Stimulated activated CD4-positive, alpha-beta T cell treated with anti-CD3 and anti-CD28 coated beads, TNF-alpha, amount 100 ng/mL, for 4 hours (primary cell): ENCODE measurements around the gene ADARB2.

Experiments used
- DNase-seq, 3 experiments: peaks; one replicate each; pipeline ENCODE4 v3.0.0-alpha.2; 2020; ENCODE audit warnings: low read depth in 3 of 3

The ADARB2 gene

DNA sequence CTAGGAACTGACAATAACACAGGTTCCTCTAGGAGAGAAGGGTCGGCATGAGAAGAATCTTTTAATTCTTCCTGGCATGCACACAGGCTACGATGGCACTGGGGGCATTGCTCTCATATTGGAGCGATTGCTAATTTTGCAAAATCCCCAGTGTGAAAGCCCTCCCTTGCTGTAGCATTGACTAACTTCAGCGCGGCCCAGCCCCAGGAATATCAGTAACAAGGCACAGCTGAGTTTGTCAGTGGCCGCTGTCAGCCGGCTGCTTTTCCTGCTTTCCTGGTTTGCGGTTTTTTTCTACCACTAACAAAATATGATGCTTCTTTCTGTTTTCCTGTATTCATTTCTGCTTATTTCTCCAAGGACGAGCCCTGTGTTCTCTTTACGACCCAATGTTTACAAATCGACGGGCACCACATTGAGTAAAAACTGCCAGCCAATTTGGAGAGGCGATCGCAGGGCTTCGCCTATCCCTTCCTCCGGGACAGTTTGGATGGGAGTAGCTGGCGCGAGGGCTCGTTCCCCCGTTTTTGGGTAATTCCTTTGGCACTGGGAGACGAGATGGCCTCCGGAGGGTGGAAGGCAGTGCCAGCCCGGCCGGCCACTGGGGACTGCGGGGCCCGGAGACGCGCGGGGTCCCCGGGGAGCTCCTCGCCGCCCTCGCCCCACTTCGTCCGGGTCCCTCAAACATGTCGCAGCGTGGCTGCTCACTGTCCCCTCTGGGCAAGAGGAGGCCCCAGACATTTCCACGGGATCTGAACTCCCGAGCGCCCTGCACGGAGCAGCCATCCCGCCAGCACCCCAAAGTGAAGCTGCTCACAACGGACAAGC lies 967 bp downstream of the ADARB2 start:
- DNase-seq = no peak

DNA sequence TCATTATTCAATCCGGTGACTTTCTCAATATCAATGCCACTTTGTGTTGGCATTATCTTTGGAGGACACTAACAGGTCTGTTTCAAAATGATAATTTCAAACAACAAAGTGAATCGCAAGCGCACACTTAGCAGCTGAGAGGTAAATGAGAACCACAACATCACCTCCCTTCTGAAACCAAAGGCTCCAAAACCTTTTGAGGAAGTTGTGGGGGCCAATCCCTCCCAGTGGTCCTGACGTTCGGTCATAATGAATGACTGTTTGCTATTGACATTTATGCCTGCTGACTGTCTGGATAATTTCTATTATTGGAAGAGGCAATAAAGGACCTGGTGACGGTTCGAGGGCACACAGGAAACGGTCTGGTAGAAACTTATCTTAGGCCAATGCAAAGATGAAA lies 1.8 kb downstream of the ADARB2 start:
- no peak for DNase-seq

DNA sequence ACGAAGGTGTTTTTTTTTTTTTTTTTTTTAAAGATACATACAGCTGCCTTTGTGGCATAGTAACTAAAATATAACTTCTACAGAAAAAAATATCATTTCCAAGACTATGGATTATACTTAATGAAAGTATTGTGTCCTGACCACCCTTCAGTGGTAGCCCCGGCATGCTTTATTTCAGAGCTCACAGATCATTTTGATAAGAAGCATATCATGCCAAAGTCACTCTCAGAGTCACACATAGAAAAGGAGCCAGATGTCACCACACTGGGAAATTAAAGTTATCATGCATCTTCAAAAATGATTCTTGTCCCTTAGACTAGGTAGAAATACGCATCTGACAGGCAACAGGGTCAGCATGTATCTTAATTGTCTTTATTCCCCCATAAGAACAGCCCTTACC lies 3.0 kb downstream of the ADARB2 start:
- DNase-seq = no peak

DNA sequence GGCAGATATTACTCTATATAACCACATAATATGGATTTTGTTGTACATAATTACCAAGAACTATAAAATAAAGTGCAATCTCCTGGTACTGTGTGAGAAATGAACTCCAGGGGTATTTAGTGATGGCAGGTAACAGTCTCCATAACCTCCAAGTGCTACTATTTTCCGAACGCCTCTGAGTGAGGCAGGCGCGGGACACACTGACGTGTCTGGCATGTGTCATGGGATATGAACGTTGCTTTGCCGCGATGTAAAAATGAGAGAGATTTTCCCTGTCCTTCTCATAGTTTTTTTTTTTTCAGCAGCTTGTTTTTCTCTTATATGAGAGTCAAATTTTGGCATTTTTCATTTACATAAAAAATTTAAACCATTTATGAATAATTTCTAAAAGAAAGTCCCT lies 3.6 kb downstream of the ADARB2 start:
- DNase-seq = no peak

DNA sequence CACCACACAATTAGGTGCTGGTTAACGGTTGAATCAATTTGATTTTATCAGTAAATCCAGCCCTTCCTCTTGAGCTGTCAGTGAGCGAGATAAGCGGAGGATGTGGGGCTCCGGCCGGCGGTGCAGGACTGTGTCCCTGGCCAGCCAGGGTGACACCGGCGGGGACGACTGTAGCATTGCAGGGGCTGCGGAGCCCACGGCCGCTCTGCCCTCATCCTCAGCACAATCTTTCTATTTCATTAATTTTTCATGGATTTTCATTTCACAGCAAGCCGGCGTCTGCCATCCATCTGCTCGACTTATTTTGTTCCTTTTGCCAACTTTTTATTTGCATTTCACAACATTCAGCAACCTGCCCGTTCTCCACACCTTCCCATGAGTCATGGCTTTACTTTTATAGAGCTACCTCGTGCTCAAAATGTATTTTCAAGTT lies 4.7 kb downstream of the ADARB2 start:
- no peak for DNase-seq

DNA sequence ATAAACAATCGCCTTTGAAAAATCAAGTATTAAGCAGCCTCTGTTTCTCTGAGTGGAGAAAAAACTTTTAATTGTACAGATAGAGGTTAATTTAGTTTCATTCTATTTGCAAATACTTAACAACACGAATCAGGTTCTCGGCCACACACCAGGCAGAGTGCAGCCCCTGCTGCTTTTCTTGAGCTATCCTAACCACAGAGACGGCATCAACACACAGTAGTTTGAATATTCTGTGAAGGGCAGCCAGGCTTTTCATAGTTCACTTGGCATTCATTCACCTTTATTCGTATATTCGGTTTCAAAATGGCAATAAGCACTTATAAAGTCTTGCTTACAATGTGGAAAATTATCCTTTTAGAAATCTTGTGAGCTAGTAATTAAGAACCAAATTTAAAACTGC lies 5.7 kb downstream of the ADARB2 start:
- DNase-seq = no peak

DNA sequence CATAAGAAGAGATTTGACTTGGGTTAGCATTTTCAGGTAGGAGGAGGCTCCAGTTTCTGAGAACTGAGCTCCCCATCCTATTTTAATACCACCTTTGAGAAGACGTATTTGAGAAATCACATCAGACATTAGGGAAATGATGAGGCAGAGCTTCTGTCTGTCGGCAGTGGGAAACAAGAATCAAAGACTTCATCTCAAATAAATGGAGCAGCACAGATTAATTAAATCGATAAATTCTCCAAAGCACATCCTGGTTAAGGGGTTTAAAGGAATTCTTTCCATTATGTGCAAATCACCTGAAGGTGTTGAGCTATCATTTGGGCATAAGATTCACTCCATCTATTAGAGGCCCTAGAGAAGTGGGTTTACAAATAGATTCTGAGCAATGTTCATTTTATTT lies 7.6 kb downstream of the ADARB2 start:
- no peak for DNase-seq

DNA sequence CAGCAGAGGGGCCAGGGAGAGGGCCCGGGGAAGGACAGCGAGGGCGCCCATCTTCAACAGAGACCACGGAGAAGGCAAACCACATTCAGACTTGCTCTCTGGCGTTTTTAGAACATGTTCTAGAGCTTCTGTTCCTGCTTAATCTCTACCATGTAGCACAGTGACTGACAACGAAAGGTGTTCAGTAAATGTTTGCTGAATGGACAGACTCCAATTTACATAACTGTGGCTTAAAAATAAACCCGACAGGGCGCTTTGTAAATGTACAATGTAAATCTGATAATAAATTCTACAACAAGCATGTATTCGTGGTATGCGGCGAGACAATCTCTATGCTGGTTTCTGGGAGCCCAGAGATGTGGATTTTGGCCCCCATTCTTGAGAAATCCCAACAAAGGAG lies 10.5 kb downstream of the ADARB2 start:
- no peak for DNase-seq

DNA sequence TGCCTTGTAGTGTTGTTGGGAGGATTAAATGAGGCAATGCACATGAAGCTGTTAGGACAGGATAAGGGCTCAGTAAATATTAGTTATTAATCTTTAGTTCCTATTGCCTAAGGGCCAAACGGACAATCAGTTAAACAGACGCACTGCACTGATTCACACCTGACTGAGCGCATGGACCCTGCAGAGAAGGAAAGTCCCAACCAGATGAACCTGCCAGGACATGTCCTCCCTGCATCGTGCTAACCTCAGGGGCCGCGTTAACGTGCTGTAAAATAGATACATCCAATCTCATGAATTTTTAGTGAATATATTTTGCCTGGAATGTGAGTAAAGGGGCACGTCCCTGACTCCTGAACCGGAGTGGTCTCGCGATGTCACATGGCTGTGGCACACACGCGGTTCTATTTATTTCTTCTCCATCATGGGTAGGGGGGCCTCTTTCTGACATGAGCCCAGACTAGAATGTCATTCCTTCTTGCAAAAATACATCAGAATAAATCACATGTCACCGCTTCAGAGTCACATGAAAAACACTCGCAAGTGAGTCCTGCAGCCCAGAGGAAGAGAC lies 12.3 kb downstream of the ADARB2 start:
- DNase-seq = no peak

DNA sequence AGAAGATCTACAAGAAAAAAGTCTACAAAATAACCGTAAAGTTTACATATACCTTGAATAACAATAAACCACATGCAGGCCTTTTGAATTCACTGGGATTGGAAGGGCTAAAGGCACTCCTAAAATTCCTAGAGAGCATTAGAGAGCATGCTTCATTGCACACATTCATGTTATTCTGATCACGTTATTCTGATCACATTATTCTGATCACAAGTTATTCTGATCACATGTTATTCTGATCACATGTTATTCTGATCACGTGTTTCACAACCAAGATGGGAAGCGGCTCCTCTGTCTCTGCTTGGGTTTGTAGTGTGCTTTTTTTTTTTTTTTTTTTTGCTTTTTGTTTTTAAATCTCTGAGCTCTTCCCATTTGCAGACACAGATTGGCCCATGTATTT lies 20.5 kb downstream of the ADARB2 start:
- no peak for DNase-seq

DNA sequence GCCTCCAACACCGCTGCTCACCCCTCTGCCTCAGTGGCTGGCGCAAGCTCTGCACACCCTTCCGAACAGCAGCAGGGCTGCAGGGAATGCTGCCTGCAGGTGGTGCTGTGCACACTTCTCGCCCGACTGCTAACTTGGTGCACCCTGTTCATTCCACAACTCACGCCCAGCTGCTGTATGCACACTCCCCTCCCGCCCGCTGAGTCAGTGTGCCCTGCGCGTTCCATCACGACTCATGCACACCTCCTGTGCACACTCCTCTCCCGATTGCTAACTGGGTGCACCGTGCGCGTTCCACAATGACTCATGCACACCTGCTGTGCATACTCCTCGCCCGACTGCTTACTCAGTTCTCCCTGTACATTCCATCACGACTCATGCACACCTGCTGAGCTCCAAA lies 21.5 kb downstream of the ADARB2 start:
- DNase-seq = no peak

DNA sequence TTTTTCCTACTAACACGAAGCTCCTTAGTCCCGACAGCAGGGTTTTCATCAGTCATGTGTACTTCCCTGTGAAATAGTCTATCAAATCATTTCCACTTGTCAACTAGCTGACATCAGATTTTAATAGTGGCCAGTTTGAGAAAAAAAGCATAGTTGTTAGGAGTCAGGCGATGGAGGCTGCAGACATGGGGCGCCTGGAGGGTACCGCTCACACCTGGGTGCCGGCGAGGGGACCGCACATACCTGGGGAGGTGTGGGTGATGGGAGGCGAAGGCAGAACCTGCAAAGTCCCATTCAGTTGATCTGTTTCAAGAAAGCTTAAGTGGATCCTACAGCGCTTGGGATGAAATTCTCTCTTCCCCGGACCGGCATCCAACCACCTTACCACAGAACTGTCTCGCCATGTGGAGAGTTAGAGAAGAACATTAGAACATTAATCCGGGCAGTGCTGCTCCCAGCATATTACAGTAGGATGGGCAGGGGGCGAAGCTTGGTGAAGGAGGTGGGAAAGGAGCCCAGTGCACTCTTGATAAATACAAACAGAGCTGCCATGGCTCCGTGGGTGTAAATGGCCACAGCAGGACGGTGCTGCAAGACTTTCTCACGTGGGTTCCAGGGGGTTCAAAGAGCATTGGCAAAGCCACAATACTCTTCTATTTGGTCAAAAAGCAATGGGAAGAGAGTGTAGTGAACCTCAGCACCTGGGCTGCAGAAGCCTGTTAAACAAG lies 24.2 kb downstream of the ADARB2 start:
- no peak for DNase-seq

DNA sequence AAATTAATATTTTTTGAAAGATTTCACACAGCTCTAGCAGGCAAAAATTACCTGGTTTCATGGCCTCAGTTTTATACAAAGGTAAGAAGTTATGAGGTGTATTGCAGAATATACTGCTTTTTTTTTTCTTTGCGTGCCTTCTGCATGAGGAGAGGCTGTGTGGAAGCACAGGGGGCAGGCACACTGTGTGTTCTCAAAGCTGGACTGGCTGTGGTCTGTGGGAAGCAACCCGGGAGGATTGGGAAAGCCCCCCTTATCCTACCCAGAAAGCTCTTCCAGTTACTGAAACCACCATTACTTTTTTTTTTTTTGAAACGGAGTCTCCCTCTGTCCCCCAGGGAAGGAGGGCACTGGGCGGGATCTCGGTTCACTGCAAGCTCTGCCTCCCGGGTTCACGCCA lies 25.0 kb downstream of the ADARB2 start:
- no peak for DNase-seq

DNA sequence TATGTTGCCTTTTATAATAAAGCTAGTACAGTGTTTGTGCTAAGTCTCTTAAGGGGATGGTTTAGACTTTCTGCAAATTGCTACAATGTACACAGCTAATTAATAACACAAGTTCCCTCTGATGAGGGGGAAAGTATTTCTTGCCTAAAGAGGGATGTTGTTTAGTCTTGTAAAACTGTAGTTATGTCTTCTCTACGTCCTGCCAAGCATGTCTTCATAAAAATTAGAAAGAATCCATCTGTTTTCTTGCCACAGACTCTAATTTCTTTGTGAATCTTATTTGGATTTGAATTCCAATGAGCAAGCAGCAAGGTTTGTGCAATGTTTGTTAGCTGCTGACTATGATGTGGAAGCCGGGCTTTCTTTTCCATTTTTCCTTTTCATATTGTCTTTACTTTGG lies 28.2 kb downstream of the ADARB2 start:
- DNase-seq = no peak

DNA sequence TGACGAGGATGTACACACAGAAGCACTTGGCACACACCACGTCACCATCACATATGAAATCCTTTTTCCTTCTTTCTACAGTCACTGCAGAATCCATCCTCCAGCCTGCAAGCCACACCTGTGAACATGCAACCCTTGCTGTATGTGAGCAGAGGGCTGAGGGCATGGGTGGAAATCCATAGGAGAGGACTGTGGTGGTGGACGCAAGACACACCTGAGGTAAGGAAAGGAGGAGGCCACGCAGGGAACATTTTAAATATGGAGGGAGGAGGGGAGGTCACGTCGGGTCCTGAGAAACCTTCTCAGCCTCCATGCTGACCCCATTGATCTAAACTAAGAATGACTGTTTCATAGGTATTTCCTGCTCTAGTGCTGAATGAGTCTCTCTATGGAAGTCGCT lies 28.6 kb downstream of the ADARB2 start:
- no peak for DNase-seq

DNA sequence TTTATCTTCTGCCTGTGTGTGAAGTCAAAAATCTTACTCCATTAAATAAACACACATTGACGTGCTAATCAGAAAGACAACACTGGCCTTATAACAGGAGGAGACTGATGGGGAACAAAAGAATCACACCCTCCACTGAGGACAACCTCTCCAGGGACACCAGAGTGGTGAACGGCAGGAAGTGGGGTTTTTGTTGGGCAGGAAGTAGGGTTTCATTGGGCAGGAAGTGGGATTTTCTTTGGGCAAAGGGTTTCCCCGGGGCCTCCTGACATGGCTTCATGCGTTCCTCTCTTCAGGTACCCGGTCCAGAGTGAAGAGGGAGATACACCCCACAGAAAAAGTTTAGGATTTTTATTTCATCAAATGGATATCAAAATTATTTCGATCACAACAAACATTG lies 30.6 kb downstream of the ADARB2 start:
- DNase-seq = no peak

DNA sequence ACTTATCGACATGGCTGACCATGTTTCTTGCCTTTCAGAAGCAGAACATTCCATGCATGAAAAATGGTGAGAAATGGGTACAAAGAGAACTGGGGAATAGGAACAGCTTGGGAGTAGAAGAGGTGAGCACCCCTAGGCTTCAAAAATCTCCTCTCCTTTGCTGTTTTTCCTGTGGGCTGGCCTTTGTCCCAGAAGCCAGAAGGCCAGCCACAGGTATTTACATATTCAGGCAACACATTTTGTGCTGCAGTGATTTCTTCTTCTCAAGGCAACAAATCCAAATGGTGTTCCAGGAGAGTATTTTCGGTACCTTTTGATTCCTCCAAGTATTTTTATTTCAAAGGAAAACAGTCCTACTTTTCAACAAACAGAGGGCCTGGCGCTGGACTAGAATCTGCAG lies 31.1 kb downstream of the ADARB2 start:
- no peak for DNase-seq

DNA sequence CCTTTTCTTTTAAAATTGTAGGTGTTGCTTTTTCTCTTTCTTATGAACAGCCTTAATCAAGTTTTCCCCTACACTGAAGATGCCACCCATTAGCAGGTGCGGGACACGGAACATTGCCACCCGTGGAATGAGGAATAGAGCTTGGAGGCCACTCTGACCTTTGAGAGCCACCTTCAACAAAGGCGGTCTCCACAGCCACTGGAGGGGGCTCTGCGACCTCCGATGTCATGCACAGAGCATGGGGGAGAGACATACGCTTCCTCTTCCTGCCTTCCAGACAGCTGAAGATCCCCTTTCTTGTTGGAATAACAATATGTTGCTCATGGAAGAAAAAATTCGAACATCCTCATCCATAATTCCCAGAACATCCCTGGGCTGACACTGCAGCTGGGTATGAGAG lies 39.1 kb downstream of the ADARB2 start:
- no peak for DNase-seq

DNA sequence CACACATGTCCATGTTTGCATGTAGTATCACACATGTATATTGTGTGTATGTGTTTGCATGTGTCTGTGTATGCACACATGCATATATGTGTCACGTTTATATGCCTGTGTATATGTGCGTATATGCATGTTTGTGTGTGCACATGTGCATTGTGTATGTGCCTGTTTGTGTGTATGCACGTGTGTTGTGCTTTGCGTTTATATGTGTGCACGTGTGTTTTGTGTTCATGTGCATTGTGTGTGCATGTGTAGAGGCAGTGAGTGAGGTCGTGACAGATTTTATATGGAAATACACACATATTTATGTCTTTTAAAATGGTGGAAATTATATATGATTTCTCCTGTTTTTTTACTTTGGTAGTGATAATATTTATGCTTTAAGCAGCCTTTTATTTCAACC lies 41.2 kb downstream of the ADARB2 start:
- no peak for DNase-seq

DNA sequence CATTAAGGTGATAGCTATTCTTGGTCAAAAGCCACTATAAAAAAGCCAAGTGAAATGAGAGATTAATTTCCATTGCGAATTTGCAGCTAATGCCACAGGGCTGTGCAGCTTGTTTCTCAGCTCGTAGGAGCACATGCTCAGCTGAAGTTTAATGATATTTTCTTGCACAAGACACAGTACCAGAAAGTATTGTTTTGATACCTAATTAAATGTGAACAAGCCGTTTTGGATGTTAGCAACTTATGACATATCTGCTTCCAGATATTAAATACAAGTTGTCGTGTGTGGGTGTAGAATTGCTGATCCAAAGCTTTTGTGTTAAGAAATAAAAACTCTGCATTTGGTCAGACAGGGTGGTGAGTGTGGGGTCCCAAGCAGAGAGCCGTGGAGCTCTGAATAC lies 47.2 kb downstream of the ADARB2 start:
- DNase-seq = no peak

DNA sequence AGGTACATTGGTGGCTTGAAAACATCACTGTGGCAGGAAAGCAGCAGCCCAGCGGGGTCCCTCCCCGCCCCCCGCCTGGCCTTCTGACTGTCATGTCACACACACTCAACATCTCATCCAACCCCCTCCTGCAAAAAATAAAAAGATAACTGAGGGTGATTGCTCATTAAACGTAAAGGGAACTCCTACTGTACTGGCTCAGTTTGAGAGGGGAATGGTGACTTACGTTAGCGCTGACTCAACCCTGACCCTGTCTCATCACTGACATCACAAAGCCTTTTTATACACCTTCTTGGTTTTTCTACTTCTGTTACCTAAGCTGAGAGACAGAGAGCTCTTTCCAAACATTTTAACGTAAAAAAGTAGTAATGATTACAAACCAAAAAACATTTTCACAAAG lies 48.8 kb downstream of the ADARB2 start:
- no peak for DNase-seq

DNA sequence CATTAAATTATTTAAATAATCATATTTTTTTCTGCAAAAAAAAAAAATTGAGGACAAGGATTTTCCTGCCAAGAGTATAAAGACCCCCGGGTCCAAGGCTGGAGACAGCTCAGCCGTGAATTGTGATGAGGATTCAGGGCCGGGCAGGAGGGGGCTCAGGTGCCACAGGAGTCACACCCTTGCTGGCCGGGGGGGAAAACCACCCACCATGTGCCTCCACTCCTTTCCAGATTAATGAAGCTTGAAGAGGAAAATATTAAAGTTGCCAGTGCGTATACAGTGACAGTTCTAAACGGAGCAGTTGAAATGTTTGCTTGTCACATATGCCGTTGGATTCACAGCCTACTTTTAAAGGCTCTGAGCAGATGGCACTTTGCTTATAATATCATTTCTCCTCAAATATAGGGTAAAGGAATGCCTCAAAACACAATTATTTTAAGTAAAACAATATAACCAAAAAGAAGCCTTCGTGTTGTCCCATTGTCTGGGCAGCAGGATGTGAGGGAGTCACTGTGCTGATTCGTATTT lies 49.6 kb downstream of the ADARB2 start:
- DNase-seq = no peak

DNA sequence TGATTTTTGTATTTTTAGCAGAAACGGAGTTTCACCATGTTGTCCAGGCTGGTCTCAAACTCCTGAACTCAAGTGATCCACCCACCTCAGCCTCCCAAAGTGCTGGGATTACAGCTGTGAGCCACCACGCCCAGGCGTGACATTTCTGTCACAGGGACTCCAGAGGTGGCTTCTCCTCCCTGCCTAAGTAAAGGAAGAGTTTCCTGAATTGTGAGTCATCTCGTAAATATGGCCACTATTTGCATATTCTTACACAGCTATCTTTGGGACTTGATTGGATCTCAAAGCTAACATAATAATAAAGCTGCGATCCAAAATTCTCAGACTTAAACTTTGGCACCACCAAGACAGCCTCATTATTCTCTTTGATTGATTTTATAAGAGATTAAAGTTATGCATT lies 50.1 kb downstream of the ADARB2 start:
- no peak for DNase-seq
